ENCODE data around the gene RSPO3. TPM values are rescaled to one million over a fixed set of nuclear protein-coding genes. Genes with fewer than 3 reads are reported as not detected.

Gene RSPO3, protein sequence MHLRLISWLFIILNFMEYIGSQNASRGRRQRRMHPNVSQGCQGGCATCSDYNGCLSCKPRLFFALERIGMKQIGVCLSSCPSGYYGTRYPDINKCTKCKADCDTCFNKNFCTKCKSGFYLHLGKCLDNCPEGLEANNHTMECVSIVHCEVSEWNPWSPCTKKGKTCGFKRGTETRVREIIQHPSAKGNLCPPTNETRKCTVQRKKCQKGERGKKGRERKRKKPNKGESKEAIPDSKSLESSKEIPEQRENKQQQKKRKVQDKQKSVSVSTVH
- polyA plus RNA-seq (2012; ENCODE audit: insufficient read depth, insufficient read length, low read depth), result not detected

DNA sequence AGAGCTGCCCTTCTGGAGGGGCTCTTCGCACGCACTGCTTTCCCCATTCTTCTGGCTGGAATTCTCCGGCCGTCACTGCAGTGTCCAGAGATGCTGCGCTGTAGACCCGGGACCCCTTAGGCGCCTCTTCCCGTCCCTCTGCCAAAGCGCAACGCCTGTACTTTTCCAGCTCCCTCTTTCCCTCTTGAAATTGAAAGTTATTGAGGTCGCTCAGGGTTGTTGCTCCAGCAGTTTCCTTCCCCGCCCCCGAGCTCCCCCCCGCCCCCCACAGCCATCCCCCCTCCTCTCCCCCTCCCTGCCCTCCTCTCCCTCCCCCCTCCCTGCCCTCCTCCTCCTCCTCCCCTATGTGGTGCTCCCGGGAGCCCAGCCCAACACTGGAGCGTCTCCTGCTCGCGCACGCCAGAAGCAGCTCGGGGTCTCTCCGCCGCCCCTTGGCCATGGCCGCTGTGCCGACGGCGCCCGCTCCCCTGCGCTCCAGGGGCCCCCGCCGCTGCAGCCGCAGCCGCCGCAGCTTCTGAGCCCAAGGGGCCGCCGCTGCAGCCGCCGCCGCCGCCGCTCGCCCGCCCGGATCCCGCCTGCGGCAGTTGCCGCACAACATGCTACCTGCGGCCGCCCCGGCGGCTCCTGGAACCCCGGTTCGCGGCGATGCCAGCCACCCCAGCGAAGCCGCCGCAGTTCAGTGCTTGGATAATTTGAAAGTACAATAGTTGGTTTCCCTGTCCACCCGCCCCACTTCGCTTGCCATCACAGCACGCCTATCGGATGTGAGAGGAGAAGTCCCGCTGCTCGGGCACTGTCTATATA, at the start of gene RSPO3:
TSS of gene RSPO3 (plus strand) at position 374 of the 804 bp plus-strand sequence. CDS start 522 bp downstream, outside the sequence.
- TF ChIP-seq, protein P1, sequence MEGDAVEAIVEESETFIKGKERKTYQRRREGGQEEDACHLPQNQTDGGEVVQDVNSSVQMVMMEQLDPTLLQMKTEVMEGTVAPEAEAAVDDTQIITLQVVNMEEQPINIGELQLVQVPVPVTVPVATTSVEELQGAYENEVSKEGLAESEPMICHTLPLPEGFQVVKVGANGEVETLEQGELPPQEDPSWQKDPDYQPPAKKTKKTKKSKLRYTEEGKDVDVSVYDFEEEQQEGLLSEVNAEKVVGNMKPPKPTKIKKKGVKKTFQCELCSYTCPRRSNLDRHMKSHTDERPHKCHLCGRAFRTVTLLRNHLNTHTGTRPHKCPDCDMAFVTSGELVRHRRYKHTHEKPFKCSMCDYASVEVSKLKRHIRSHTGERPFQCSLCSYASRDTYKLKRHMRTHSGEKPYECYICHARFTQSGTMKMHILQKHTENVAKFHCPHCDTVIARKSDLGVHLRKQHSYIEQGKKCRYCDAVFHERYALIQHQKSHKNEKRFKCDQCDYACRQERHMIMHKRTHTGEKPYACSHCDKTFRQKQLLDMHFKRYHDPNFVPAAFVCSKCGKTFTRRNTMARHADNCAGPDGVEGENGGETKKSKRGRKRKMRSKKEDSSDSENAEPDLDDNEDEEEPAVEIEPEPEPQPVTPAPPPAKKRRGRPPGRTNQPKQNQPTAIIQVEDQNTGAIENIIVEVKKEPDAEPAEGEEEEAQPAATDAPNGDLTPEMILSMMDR (IDR thresholded peaks at IDR 0.05; ENCODE audit: low read depth, low read length), result no peak
- H3K27me3 ChIP-seq, result peaks cover 77% of the 10 kb centered on the region
- H3K9me3 ChIP-seq, result no peaks in the 10 kb centered on the region
- no peaks in the 10 kb centered on the region for H3K36me3 ChIP-seq
- H3K4me1 ChIP-seq, result no peaks in the 10 kb centered on the region
- DNase-seq, result peak; percentile 17
- peak within 1 kb of the TSS; percentile 26 for H3K4me3 ChIP-seq (ENCODE audit: low read depth, low read length)

DNA sequence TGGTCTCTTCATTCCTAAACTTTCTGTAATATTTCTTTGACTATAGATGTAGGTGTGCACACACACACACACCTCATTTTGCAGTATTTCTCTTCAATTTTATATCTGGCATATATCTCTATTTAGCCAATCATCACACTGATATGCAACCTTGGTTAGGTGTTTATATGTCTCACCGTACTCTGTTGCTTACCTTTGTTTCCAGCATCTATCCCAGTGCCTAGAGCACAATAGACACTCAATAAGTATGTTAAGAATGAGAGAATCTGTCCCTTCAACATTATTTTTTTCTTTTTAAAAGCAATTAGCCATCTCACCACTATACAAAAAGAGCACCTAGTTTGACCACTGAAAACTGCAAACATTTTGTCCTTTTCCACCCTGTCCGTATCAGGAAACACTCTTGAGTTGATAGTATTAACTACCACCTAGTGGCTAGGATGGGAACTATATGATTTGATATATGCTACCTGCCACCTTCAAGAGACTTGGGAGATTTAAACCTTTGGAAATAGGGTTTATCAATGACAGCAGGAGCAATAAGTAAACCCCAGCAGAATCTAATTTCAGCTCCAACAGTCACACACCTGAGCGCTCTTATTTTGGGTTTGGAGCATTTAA, 48.7 kb upstream of the RSPO3 start:
- H3K36me3 ChIP-seq, result no peaks in the 10 kb centered on the region
- H3K9me3 ChIP-seq, result no peaks in the 10 kb centered on the region
- no peaks in the 10 kb centered on the region for H3K27me3 ChIP-seq
- H3K4me1 ChIP-seq, result no peaks in the 10 kb centered on the region
- TF ChIP-seq, protein P1 (IDR thresholded peaks at IDR 0.05; ENCODE audit: low read depth, low read length), result peak; percentile 44
- no peak for DNase-seq
- no peak overlapping the region for H3K4me3 ChIP-seq (ENCODE audit: low read depth, low read length)

DNA sequence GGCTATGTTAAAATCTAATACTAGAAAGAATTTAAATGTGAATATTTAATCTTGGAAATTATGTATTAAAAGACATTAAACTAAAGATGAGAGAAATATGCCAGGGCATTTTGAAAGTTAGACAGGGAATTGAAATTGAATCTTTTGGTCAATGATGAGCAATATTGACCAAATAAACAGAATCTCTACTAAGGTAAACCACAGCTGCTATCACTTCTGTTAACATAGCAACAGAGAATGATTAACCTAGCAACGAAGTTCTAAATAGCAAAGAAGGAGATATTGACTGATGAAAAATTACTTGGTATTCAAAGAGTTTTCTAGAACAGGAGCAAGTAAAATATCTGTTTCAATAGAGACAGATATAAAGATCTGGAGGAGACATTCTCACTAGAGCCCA, 45.2 kb upstream of the RSPO3 start:
- Histone ChIP-seq H3K9me3 (no peaks in the 10 kb centered on the region), H3K36me3 (no peaks in the 10 kb centered on the region), H3K4me3 (ENCODE audit: low read depth, low read length) (no peak overlapping the region), H3K4me1 (no peaks in the 10 kb centered on the region), H3K27me3 (no peaks in the 10 kb centered on the region)
- no peak for DNase-seq
- TF ChIP-seq, protein P1 (IDR thresholded peaks at IDR 0.05; ENCODE audit: low read depth, low read length), result no peak

DNA sequence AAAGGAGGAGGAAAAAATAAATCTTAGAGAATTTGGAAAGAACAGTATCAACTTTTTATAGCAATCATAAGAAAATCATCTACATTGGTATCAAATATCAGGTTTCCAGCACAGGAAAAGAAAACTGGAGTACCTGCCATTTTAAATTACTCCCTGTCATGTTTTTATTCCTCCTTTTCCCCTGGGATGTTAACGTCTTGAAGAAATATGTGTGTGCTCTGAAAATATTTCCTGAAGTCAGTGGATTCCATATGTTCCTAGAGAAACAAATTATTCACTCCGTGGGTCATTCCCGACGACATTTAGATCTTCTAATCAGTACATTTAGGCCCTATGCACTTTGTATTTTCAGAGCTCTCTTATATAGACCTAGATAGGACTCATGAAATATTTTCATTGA, 42.0 kb upstream of the RSPO3 start:
- Histone ChIP-seq H3K27me3 (no peaks in the 10 kb centered on the region), H3K4me3 (ENCODE audit: low read depth, low read length) (no peak overlapping the region), H3K9me3 (no peaks in the 10 kb centered on the region), H3K36me3 (no peaks in the 10 kb centered on the region), H3K4me1 (no peaks in the 10 kb centered on the region)
- no peak for DNase-seq
- TF ChIP-seq, protein P1 (IDR thresholded peaks at IDR 0.05; ENCODE audit: low read depth, low read length), result no peak

DNA sequence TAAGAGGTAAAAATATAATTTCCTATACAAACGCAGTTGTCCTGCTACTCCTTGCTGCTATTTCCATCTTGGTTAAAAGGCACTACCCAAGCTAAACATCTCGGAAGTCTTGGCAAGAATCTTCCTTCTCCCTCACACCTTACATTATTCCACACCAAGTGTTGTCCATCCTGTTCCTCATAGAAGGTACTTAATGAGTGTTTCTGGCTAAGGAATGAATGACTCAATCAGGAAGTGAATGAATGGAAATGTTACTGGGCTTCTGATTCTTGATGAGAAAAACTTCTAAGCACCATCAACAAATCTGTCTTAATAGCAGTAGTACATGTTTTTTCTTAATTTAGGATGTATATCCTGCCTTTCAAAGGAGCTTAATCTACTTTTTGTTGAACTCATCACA, 40.6 kb upstream of the RSPO3 start:
- TF ChIP-seq, protein P1 (IDR thresholded peaks at IDR 0.05; ENCODE audit: low read depth, low read length), result no peak
- Histone ChIP-seq H3K4me1 (no peaks in the 10 kb centered on the region), H3K9me3 (no peaks in the 10 kb centered on the region), H3K4me3 (ENCODE audit: low read depth, low read length) (no peak overlapping the region), H3K27me3 (no peaks in the 10 kb centered on the region), H3K36me3 (no peaks in the 10 kb centered on the region)
- DNase-seq, result no peak

All from BE2C (cell line).